Fibroblast of lung (primary cell): Measurements from ENCODE around the gene ERGIC1. TPM values are rescaled to one million over a fixed set of nuclear protein-coding genes. Genes with fewer than 3 reads are reported as not detected.

Experiments
- DNase-seq, 2 donors: peaks; one replicate each; pipeline versions ENCODE4 v3.0.0 to v3.0.0-alpha.2; 2010; ENCODE audit warnings: low read depth in 2 of 2
- H2AFZ ChIP-seq: 2 replicates; pipeline ENCODE4 v1.5.1; 2012; ENCODE audit warnings: low read length, control low read depth, inconsistent platforms
- H3K27ac ChIP-seq: 2 replicates; pipeline ENCODE4 v1.5.1; 2011; ENCODE audit warnings: low read length, control low read depth; ENCODE audit not compliant: insufficient read depth
- H3K27me3 ChIP-seq: 2 replicates; pipeline ENCODE4 v1.5.1; 2011; ENCODE audit warnings: mild to moderate bottlenecking, low read length; ENCODE audit not compliant: control insufficient read depth, insufficient read depth
- H3K36me3 ChIP-seq: 2 replicates; pipeline ENCODE4 v1.5.1; 2011; ENCODE audit warnings: low read length; ENCODE audit not compliant: control insufficient read depth, insufficient read depth
- H3K4me1 ChIP-seq: 2 replicates; pipeline ENCODE4 v1.5.1; 2011; ENCODE audit warnings: low read length; ENCODE audit not compliant: control insufficient read depth, insufficient read depth; ENCODE audit errors: extremely low read depth
- H3K4me2 ChIP-seq: 2 replicates; pipeline ENCODE4 v1.5.1; 2011; ENCODE audit warnings: low read length, control low read depth; ENCODE audit not compliant: insufficient read depth; ENCODE audit errors: extremely low read depth
- H3K4me3 ChIP-seq, 4 experiments: fragments of 200-600 bp in 1 of 4; sonication (generic) in 1 of 4; replicated peaks in 1 of 4; 2 replicates each; pipeline ENCODE4 v1.5.1; 2011 to 2016; ENCODE audit warnings: low read length in 4 of 4, low read depth in 3 of 4, mild to moderate bottlenecking in 3 of 4, control low read depth in 2 of 4, inconsistent platforms in 1 of 4, mixed read lengths in 1 of 4; ENCODE audit not compliant: insufficient read depth in 1 of 4; ENCODE audit errors: control extremely low read depth in 1 of 4
- H3K79me2 ChIP-seq: 2 replicates; pipeline ENCODE4 v1.5.1; 2012; ENCODE audit warnings: mild to moderate bottlenecking, low read length, inconsistent platforms; ENCODE audit not compliant: control insufficient read depth, insufficient read depth
- H3K9ac ChIP-seq: 2 replicates; pipeline ENCODE4 v1.5.1; 2011; ENCODE audit warnings: mild to moderate bottlenecking, low read length, control low read depth; ENCODE audit not compliant: insufficient read depth
- H3K9me3 ChIP-seq: 2 replicates; pipeline ENCODE4 v1.5.1; 2012; ENCODE audit warnings: low read depth, low read length; ENCODE audit not compliant: control insufficient read depth, insufficient read depth
- H4K20me1 ChIP-seq: 2 replicates; pipeline ENCODE4 v1.5.1; 2011; ENCODE audit warnings: low read length; ENCODE audit not compliant: control insufficient read depth, insufficient read depth; ENCODE audit errors: extremely low read depth
- CTCF ChIP-seq, 2 donors: IDR thresholded peaks in 1 of 2; conservative IDR thresholded peaks in 1 of 2; 1 replicate in 1 of 2; 2 replicates in 1 of 2; pipeline ENCODE4 v1.5.1; 2011 to 2012; ENCODE audit warnings: low read length in 2 of 2, control low read depth in 1 of 2, inconsistent platforms in 1 of 2, low read depth in 1 of 2, mild to moderate bottlenecking in 1 of 2
- EZH2 ChIP-seq: IDR thresholded peaks from 2 replicates; pipeline ENCODE4 v1.5.1; 2012; ENCODE audit warnings: low read length, control low read depth, mild to moderate bottlenecking; ENCODE audit errors: missing control alignments
- polyA plus RNA-seq, 2 donors: library from polyadenylated mRNA; depleted of rRNA in 1 of 2; stranded (reverse) in 1 of 2; unstranded in 1 of 2; fragments of >200 nt; gene quantifications; 2 replicates each; pipeline ENCODE4 v1.2.1, GENCODE V29; 2011 to 2012; ENCODE audit warnings: missing spikeins in 1 of 2
- total RNA-seq: library from RNA; depleted of rRNA; stranded (reverse); fragments of >200 nt; gene quantifications from 2 replicates; pipeline ENCODE4 v1.2.1, GENCODE V29; 2014

ERGIC1 gene
- total and polyA plus RNA-seq, 2 donors (not counting 1 experiment from before 2014, with no cell fraction given), result 113 to 171 TPM

- Histone ChIP-seq H3K36me3 (no peaks in the 10 kb centered on the region), H3K27me3 (no peaks in the 10 kb centered on the region), H3K9ac (no peak overlapping the region), H3K4me2 (no peak overlapping the region), H3K27ac (peak overlapping the region; percentile 79), H3K4me3 (no peak overlapping the region), H2AFZ (no peak overlapping the region), H4K20me1 (no peaks in the 10 kb centered on the region), H3K9me3 (no peaks in the 10 kb centered on the region), H3K79me2 (peaks cover 58% of the 10 kb centered on the region), H3K4me1 (peaks cover 38% of the 10 kb centered on the region)
- no peak for DNase-seq
- TF ChIP-seq CTCF (conservative IDR thresholded peaks at IDR 0.05 in 1 of 2, IDR thresholded peaks at IDR 0.05 in 1 of 2; ENCODE audit: low read depth in 1 of 2, low read length in 2 of 2) (no peak), EZH2 (no peak)
These were observed 43.6 kb downstream of the ERGIC1 start for GRCh38 chr5:172877466-172878260.

- Histone ChIP-seq H2AFZ (no peak overlapping the region), H3K9me3 (no peaks in the 10 kb centered on the region)
- no peak for DNase-seq
These were observed 44.5 kb downstream of the ERGIC1 start for GRCh38 chr5:172878585-172878932.

More at GRCh38 chr5:172878585-172878932, 44.5 kb downstream of the ERGIC1 start:
- Histone ChIP-seq H3K27ac (peak overlapping the region; percentile 79), H4K20me1 (no peaks in the 10 kb centered on the region), H3K4me1 (peaks cover 31% of the 10 kb centered on the region), H3K4me2 (peak overlapping the region; percentile 67), H3K4me3 (peak overlapping the region in 1 of 4 experiments; percentile 14), H3K36me3 (no peaks in the 10 kb centered on the region), H3K27me3 (no peaks in the 10 kb centered on the region), H3K79me2 (peaks cover 54% of the 10 kb centered on the region), H3K9ac (no peak overlapping the region)
- TF ChIP-seq EZH2, result no peak
- no peak for TF ChIP-seq CTCF (conservative IDR thresholded peaks at IDR 0.05 in 1 of 2, IDR thresholded peaks at IDR 0.05 in 1 of 2; ENCODE audit: low read depth in 1 of 2, low read length in 2 of 2)
